Uterus (tissue), 2 donors: ENCODE measurements around the gene SNRNP35.

Experiments used
- POLR2A ChIP-seq, 2 donors: fragments of 450-650 bp; IDR thresholded peaks; one replicate each; pipeline ENCODE4 v1.6.1; 2016; ENCODE audit warnings: antibody characterized with exemption in 2 of 2, mild to moderate bottlenecking in 1 of 2, moderate library complexity in 1 of 2
- TF ChIP-seq, protein P1 (sequence below), 4 experiments: fragments of 200-600 bp in 2 of 4; fragments of 450-650 bp in 2 of 4; sonication (generic) in 2 of 4; IDR thresholded peaks; one replicate each; pipeline ENCODE4 v1.5.1; 2016 to 2019; ENCODE audit warnings: antibody characterized with exemption in 4 of 4, mild to moderate bottlenecking in 2 of 4, moderate library complexity in 1 of 4

- TF ChIP-seq, protein P1, sequence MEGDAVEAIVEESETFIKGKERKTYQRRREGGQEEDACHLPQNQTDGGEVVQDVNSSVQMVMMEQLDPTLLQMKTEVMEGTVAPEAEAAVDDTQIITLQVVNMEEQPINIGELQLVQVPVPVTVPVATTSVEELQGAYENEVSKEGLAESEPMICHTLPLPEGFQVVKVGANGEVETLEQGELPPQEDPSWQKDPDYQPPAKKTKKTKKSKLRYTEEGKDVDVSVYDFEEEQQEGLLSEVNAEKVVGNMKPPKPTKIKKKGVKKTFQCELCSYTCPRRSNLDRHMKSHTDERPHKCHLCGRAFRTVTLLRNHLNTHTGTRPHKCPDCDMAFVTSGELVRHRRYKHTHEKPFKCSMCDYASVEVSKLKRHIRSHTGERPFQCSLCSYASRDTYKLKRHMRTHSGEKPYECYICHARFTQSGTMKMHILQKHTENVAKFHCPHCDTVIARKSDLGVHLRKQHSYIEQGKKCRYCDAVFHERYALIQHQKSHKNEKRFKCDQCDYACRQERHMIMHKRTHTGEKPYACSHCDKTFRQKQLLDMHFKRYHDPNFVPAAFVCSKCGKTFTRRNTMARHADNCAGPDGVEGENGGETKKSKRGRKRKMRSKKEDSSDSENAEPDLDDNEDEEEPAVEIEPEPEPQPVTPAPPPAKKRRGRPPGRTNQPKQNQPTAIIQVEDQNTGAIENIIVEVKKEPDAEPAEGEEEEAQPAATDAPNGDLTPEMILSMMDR (IDR thresholded peaks at IDR 0.05), result no peak
- no peak for TF ChIP-seq POLR2A (IDR thresholded peaks at IDR 0.05)
Observed at GRCh38 chr12:123512838-123513665, 55.1 kb downstream of the SNRNP35 start.
